SK-N-MC (cell line): ENCODE measurements around the gene TPBGL.

Source experiments
- EZH2 ChIP-seq: fragments of 200-600 bp; sonication (generic); IDR thresholded peaks from one replicate; pipeline ENCODE4 v1.6.1; 2017; ENCODE audit warnings: antibody characterized with exemption
- FOXP2 ChIP-seq: optimal IDR thresholded peaks from 2 replicates; pipeline ENCODE3; 2011; ENCODE audit warnings: mild to moderate bottlenecking, moderate library complexity; ENCODE audit not compliant: insufficient read depth; ENCODE audit errors: extremely low read length, control extremely low read depth
- POLR2AphosphoS5 ChIP-seq: IDR thresholded peaks from 2 replicates; pipeline ENCODE4 v1.6.1; 2012; ENCODE audit warnings: mild to moderate bottlenecking, low read depth, low read length, borderline replicate concordance

DNA sequence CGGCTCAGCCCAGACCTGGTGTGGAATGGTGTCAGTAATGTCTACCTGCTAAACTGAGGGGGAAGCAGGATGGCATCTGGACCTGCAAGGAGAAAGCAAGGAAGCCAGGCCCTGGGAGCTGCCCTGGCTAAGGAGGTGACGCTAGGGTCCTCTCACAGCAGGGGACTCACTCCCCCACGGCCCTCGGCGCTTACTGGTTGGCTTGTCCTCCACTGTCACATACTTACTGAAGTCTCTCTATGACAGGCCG lies 48.9 kb downstream of the TPBGL start:
- no peak for TF ChIP-seq POLR2AphosphoS5
- no peak for TF ChIP-seq EZH2
- no peak for TF ChIP-seq FOXP2
